ENCODE results near the gene TLK1. TPM values are rescaled to one million over a fixed set of nuclear protein-coding genes. Genes with fewer than 3 reads are reported as not detected.

The TLK1 gene
- total RNA-seq, 1 experiment from 2014 or later: 101 TPM

- intact Hi-C loops (cut with micrococcal nuclease; ENCODE audit: unreplicated experiment): loop anchor here (2.0 to 5.0 kb wide), 2 partner anchors 17 to 1138 kb away; no protein-coding TSS in a partner anchor
- POLR2A ChIA-PET (ENCODE audit: unreplicated experiment): no interaction called here
- H4K20me1 ChIP-seq (ENCODE audit: insufficient read depth): 0 out of 2 replicates have a peak, but pooled peaks cover 8% of the 10 kb centered on the region
- no peaks in the 10 kb centered on the region for H3K4me1 ChIP-seq (replicated peaks; ENCODE audit: insufficient read depth)
- BruUV-seq (replicated peaks): no TSS peak
- H3F3A ChIP-seq (ENCODE audit: insufficient read depth, low read depth): no peaks in the 10 kb centered on the region; the same call in 1 of the 2 replicates
- no peaks in the 10 kb centered on the region for H3K9me3 ChIP-seq (ENCODE audit: insufficient read depth, low read depth)
- no peak overlapping the region for H3K4me3 ChIP-seq
- CTCF ChIA-PET: no interaction called here
- no peaks in the 10 kb centered on the region for H3K27me3 ChIP-seq (ENCODE audit: insufficient read depth, low read depth)
- no peak for DNase-seq
- H3K79me2 ChIP-seq (ENCODE audit: low read depth): peaks cover 86% of the 10 kb centered on the region
- TF ChIP-seq CTCF (conservative IDR thresholded peaks at IDR 0.05): no peak
- no peak for TF ChIP-seq EZH2 (IDR thresholded peaks at IDR 0.05; ENCODE audit: low read depth)
- no peak overlapping the region for H3K4me2 ChIP-seq
- no peak overlapping the region for H2AFZ ChIP-seq
- H3K27ac ChIP-seq: no peak overlapping the region
- no peaks in the 10 kb centered on the region; the same call in 1 of the 2 replicates for H3K9me2 ChIP-seq (ENCODE audit: insufficient read depth)
- H3K36me3 ChIP-seq (ENCODE audit: low read depth): no peaks in the 10 kb centered on the region
These were observed 71.2 kb downstream of the TLK1 start for GRCh38 chr2:171089489-171089888.

GRCh38 chr2:171088057-171088834 lies 72.4 kb downstream of the TLK1 start:
- H3K4me2 ChIP-seq: no peak overlapping the region
- no peaks in the 10 kb centered on the region for H3K9me3 ChIP-seq (ENCODE audit: insufficient read depth, low read depth)
- CTCF ChIA-PET: interaction anchor here (0.6 to 4.1 kb wide), 5 partner anchors 67 to 1376 kb away, joined by 3 to 40 read pairs (median 4); no protein-coding TSS in a partner anchor
- no peaks in the 10 kb centered on the region; the same call in 1 of the 2 replicates for H3F3A ChIP-seq (ENCODE audit: insufficient read depth, low read depth)
- no peak overlapping the region for H2AFZ ChIP-seq
- intact Hi-C loops (cut with micrococcal nuclease; ENCODE audit: unreplicated experiment): loop anchor here (2.0 to 5.0 kb wide), 2 partner anchors 19 to 1139 kb away; no protein-coding TSS in a partner anchor
- no peaks in the 10 kb centered on the region; the same call in 1 of the 2 replicates for H3K9me2 ChIP-seq (ENCODE audit: insufficient read depth)
- H3K4me3 ChIP-seq: no peak overlapping the region
- no peaks in the 10 kb centered on the region for H3K36me3 ChIP-seq (ENCODE audit: low read depth)
- H3K27ac ChIP-seq: no peak overlapping the region
- DNase-seq: no peak
- no peaks in the 10 kb centered on the region for H3K27me3 ChIP-seq (ENCODE audit: insufficient read depth, low read depth)
- no peaks in the 10 kb centered on the region for H3K4me1 ChIP-seq (replicated peaks; ENCODE audit: insufficient read depth)
- no TSS peak for BruUV-seq (replicated peaks)
- peaks cover 8% of the 10 kb centered on the region; the same call in 1 of the 2 replicates for H4K20me1 ChIP-seq (ENCODE audit: insufficient read depth)
- peaks cover 87% of the 10 kb centered on the region for H3K79me2 ChIP-seq (ENCODE audit: low read depth)
- POLR2A ChIA-PET (ENCODE audit: unreplicated experiment): no interaction called here
- TF ChIP-seq EZH2 (IDR thresholded peaks at IDR 0.05; ENCODE audit: low read depth) (no peak), CTCF (conservative IDR thresholded peaks at IDR 0.05) (no peak)

DNA sequence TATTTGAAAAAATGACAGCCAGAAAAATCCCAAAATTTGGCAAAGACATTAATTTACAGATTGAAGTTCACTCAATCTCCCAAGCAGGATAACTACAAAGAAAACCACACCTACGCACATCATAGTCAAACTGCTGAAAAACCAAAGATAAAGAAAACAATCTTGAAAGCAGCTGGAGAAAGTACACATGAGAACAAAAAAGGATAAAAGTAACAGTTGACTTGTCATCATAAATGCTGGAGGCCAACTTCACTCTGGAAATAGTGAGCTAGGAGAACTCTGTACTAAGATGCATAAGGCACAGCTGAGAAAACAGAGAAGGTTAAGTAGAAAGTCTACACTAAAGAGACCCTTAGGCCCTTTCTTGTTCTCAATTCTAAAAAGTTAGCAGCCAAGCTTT lies 73.1 kb downstream of the TLK1 start:
- DNase-seq: no peak
- Histone ChIP-seq H3F3A (ENCODE audit: insufficient read depth, low read depth) (no peaks in the 10 kb centered on the region; the same call in 1 of the 2 replicates), H3K79me2 (ENCODE audit: low read depth) (peaks cover 82% of the 10 kb centered on the region), H3K4me1 (replicated peaks; ENCODE audit: insufficient read depth) (no peaks in the 10 kb centered on the region), H3K4me3 (no peak overlapping the region), H3K9me2 (ENCODE audit: insufficient read depth) (no peaks in the 10 kb centered on the region; the same call in 1 of the 2 replicates), H3K4me2 (no peak overlapping the region), H4K20me1 (ENCODE audit: insufficient read depth) (peaks cover 8% of the 10 kb centered on the region; the same call in 1 of the 2 replicates), H3K9me3 (ENCODE audit: insufficient read depth, low read depth) (no peaks in the 10 kb centered on the region), H3K27ac (no peak overlapping the region), H3K36me3 (ENCODE audit: low read depth) (no peaks in the 10 kb centered on the region), H3K27me3 (ENCODE audit: insufficient read depth, low read depth) (no peaks in the 10 kb centered on the region), H2AFZ (no peak overlapping the region)
- ChIA-PET CTCF (interaction anchor here (0.6 to 4.1 kb wide), 12 partner anchors 17 to 1382 kb away, joined by 3 to 40 read pairs (median 6); no protein-coding TSS in a partner anchor), POLR2A (ENCODE audit: unreplicated experiment) (interaction anchor here (0.5 to 0.7 kb wide), 2 partner anchors 33 to 131 kb away, joined by 3 to 4 read pairs; no protein-coding TSS in a partner anchor)
- no peak for TF ChIP-seq EZH2 (IDR thresholded peaks at IDR 0.05; ENCODE audit: low read depth)
- intact Hi-C loops (cut with micrococcal nuclease; ENCODE audit: unreplicated experiment): loop anchor here (1.0 to 5.0 kb wide), 3 partner anchors 1085 to 1378 kb away; no protein-coding TSS in a partner anchor
- no TSS peak for BruUV-seq (replicated peaks)

All from PC-9 (cell line).